Upper lobe of left lung (tissue), 4 donors: ENCODE results near the gene PINK1.

Source experiments
- CTCF ChIP-seq, 6 experiments: fragments of 450-650 bp in 4 of 6; fragments of 200-600 bp in 2 of 6; sonication (generic) in 2 of 6; IDR thresholded peaks; one replicate each; pipeline ENCODE4 v1.5.1; 2016 to 2019; ENCODE audit warnings: antibody characterized with exemption in 6 of 6
- POLR2A ChIP-seq, 4 donors: fragments of 450-650 bp; IDR thresholded peaks; one replicate each; pipeline ENCODE4 v1.5.1; 2016 to 2017; ENCODE audit warnings: antibody characterized with exemption in 4 of 4, mild to moderate bottlenecking in 2 of 4
- POLR2AphosphoS5 ChIP-seq, 2 donors: sonication (generic); formaldehyde crosslinking; IDR thresholded peaks; one replicate each; pipeline ENCODE4 v1.5.1; 2017; ENCODE audit warnings: antibody characterized with exemption in 2 of 2

GRCh38 chr1:20636785-20637347, 3.6 kb downstream of the PINK1 start:
- TF ChIP-seq CTCF (IDR thresholded peaks at IDR 0.05) = no peak
- TF ChIP-seq POLR2A (IDR thresholded peaks at IDR 0.05) = no peak
- TF ChIP-seq POLR2AphosphoS5 (IDR thresholded peaks at IDR 0.05) = no peak
